Neural cell (in vitro differentiated cells): Measurements from ENCODE around the gene CIT. TPM values are rescaled to one million over a fixed set of nuclear protein-coding genes. Genes with fewer than 3 reads are reported as not detected.

Experiments
- H2AFZ ChIP-seq: fragments of 200-600, 300-800 bp; sonication (generic), shearing (Covaris generic); 2 replicates; pipeline ENCODE4 v1.6.0; 2014; ENCODE audit warnings: low read depth, mild to moderate bottlenecking, antibody characterized with exemption, low read length, moderate library complexity
- H3F3A ChIP-seq: fragments of 200-600 bp; shearing (Covaris generic); 2 replicates; pipeline ENCODE4 v1.6.1; 2016; ENCODE audit warnings: mild to moderate bottlenecking, moderate library complexity, mixed read lengths, antibody characterized with exemption, low read length; ENCODE audit not compliant: insufficient read depth, poor library complexity, severe bottlenecking
- H3K27ac ChIP-seq: fragments of 200-600, 300-800 bp; sonication (generic), shearing (Covaris generic); 2 replicates; pipeline ENCODE4 v1.5.1; 2014; ENCODE audit warnings: mild to moderate bottlenecking, low read length, moderate library complexity
- H3K27me3 ChIP-seq: fragments of 300-800, 200-600 bp; sonication (generic), shearing (Covaris generic); 2 replicates; pipeline ENCODE4 v1.6.0; 2014; ENCODE audit warnings: mild to moderate bottlenecking, low read depth, low read length, moderate library complexity; ENCODE audit not compliant: insufficient read depth
- H3K36me3 ChIP-seq: fragments of 300-800, 200-600 bp; sonication (generic), shearing (Covaris generic); 2 replicates; pipeline ENCODE4 v1.5.1; 2014; ENCODE audit warnings: mild to moderate bottlenecking, antibody characterized with exemption, low read length, moderate library complexity; ENCODE audit not compliant: insufficient read depth
- H3K4me2 ChIP-seq: fragments of 300-800, 200-600 bp; sonication (generic), shearing (Covaris generic); 2 replicates; pipeline ENCODE4 v1.6.0; 2014; ENCODE audit warnings: mild to moderate bottlenecking, low read length
- H3K4me3 ChIP-seq: fragments of 300-800, 200-600 bp; sonication (generic), shearing (Covaris generic); 2 replicates; pipeline ENCODE4 v1.5.1; 2014; ENCODE audit warnings: mild to moderate bottlenecking, low read length, moderate library complexity
- H3K79me2 ChIP-seq: fragments of 200-600 bp; shearing (Covaris generic); replicated peaks from 2 replicates; pipeline ENCODE4 v1.6.0; 2014; ENCODE audit warnings: mild to moderate bottlenecking, low read length, moderate library complexity; ENCODE audit not compliant: insufficient read depth
- H3K9ac ChIP-seq: fragments of 300-800, 200-600 bp; sonication (generic), shearing (Covaris generic); 2 replicates; pipeline ENCODE4 v1.6.1; 2016; ENCODE audit warnings: mild to moderate bottlenecking, low read length, mixed read lengths
- H3K9me2 ChIP-seq: fragments of 200-600 bp; shearing (Covaris generic); 2 replicates; pipeline ENCODE4 v1.6.1; 2016; ENCODE audit warnings: mild to moderate bottlenecking, low read length, mixed read lengths; ENCODE audit not compliant: insufficient read depth
- H3K9me3 ChIP-seq: fragments of 200-600, 300-800 bp; sonication (generic), shearing (Covaris generic); 2 replicates; pipeline ENCODE4 v1.6.1; 2016; ENCODE audit warnings: mild to moderate bottlenecking, mixed run types, low read length, moderate library complexity, mixed read lengths
- H4K20me1 ChIP-seq: fragments of 200-600 bp; shearing (Covaris generic); 2 replicates; pipeline ENCODE4 v1.6.1; 2016; ENCODE audit warnings: mild to moderate bottlenecking, mixed run types; ENCODE audit not compliant: insufficient read depth
- EP300 ChIP-seq: fragments of 450-650 bp; conservative IDR thresholded peaks from 2 replicates; pipeline ENCODE4 v1.6.1; 2014; ENCODE audit warnings: antibody characterized with exemption, mild to moderate bottlenecking, moderate library complexity; ENCODE audit not compliant: poor library complexity, severe bottlenecking
- EZH2 ChIP-seq: fragments of 200-600, 300-800 bp; shearing (Covaris generic), sonication (generic); IDR thresholded peaks from 2 replicates; pipeline ENCODE4 v1.6.1; 2014; ENCODE audit warnings: antibody characterized with exemption, low read length, borderline replicate concordance, mild to moderate bottlenecking; ENCODE audit not compliant: insufficient read depth, poor library complexity, severe bottlenecking
- RAD21 ChIP-seq: fragments of 450-650 bp; conservative IDR thresholded peaks from 2 replicates; pipeline ENCODE4 v1.6.1; 2014; ENCODE audit warnings: antibody characterized with exemption, mild to moderate bottlenecking, moderate library complexity
- REST ChIP-seq: IDR thresholded peaks from 2 replicates; pipeline ENCODE4 v1.6.1; 2012; ENCODE audit warnings: borderline replicate concordance
- SMC3 ChIP-seq: fragments of 450-650 bp; conservative IDR thresholded peaks from 2 replicates; pipeline ENCODE4 v1.6.1; 2014; ENCODE audit warnings: antibody characterized with exemption, mild to moderate bottlenecking, moderate library complexity; ENCODE audit not compliant: poor library complexity
- TAF1 ChIP-seq: IDR thresholded peaks from 2 replicates; pipeline ENCODE4 v1.6.1; 2012; ENCODE audit warnings: low read depth
- polyA plus RNA-seq: library from polyadenylated mRNA; depleted of rRNA; stranded (reverse); fragments of >200 nt; gene quantifications from 2 replicates; pipeline ENCODE4 v1.2.3, GENCODE V29; 2014
- TF ChIP-seq, protein P1 (sequence below): fragments of 450-650 bp; IDR thresholded peaks from 2 replicates; pipeline ENCODE4 v1.5.1; 2014; ENCODE audit warnings: antibody characterized with exemption, mild to moderate bottlenecking, moderate library complexity; ENCODE audit not compliant: poor library complexity, severe bottlenecking

CIT gene
- polyA plus RNA-seq, 1 donor from 2014 or later = 3.3 TPM

GRCh38 chr12:119645535-119646059 lies 231.5 kb downstream of the CIT start:
- Histone ChIP-seq H3F3A (no peaks in the 10 kb centered on the region), H3K4me2 (no peak overlapping the region), H3K9ac (no peak overlapping the region), H4K20me1 (no peaks in the 10 kb centered on the region), H3K27ac (no peak overlapping the region), H3K36me3 (no peaks in the 10 kb centered on the region), H2AFZ (no peak overlapping the region), H3K27me3 (no peaks in the 10 kb centered on the region), H3K4me3 (no peak overlapping the region), H3K9me2 (no peaks in the 10 kb centered on the region), H3K79me2 (no peaks in the 10 kb centered on the region), H3K9me3 (no peaks in the 10 kb centered on the region)
- no peak for TF ChIP-seq EZH2
- TF ChIP-seq TAF1 = no peak
- TF ChIP-seq REST = no peak
- no peak for TF ChIP-seq SMC3

- H3K9ac ChIP-seq = no peak overlapping the region
- H3K27ac ChIP-seq = no peak overlapping the region
- no peaks in the 10 kb centered on the region for H3K36me3 ChIP-seq
- H4K20me1 ChIP-seq = no peaks in the 10 kb centered on the region
- no peaks in the 10 kb centered on the region for H3K9me3 ChIP-seq
- no peak overlapping the region for H3K4me3 ChIP-seq
- no peaks in the 10 kb centered on the region for H3K79me2 ChIP-seq
- no peaks in the 10 kb centered on the region for H3K27me3 ChIP-seq
- H3F3A ChIP-seq = no peaks in the 10 kb centered on the region
- H2AFZ ChIP-seq = no peak overlapping the region
- TF ChIP-seq RAD21 = no peak
- TF ChIP-seq, protein P1, sequence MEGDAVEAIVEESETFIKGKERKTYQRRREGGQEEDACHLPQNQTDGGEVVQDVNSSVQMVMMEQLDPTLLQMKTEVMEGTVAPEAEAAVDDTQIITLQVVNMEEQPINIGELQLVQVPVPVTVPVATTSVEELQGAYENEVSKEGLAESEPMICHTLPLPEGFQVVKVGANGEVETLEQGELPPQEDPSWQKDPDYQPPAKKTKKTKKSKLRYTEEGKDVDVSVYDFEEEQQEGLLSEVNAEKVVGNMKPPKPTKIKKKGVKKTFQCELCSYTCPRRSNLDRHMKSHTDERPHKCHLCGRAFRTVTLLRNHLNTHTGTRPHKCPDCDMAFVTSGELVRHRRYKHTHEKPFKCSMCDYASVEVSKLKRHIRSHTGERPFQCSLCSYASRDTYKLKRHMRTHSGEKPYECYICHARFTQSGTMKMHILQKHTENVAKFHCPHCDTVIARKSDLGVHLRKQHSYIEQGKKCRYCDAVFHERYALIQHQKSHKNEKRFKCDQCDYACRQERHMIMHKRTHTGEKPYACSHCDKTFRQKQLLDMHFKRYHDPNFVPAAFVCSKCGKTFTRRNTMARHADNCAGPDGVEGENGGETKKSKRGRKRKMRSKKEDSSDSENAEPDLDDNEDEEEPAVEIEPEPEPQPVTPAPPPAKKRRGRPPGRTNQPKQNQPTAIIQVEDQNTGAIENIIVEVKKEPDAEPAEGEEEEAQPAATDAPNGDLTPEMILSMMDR = no peak
- H3K4me2 ChIP-seq = no peak overlapping the region
- H3K9me2 ChIP-seq = no peaks in the 10 kb centered on the region
Measured at GRCh38 chr12:119644930-119645329, 232.2 kb downstream of the CIT start.

DNA sequence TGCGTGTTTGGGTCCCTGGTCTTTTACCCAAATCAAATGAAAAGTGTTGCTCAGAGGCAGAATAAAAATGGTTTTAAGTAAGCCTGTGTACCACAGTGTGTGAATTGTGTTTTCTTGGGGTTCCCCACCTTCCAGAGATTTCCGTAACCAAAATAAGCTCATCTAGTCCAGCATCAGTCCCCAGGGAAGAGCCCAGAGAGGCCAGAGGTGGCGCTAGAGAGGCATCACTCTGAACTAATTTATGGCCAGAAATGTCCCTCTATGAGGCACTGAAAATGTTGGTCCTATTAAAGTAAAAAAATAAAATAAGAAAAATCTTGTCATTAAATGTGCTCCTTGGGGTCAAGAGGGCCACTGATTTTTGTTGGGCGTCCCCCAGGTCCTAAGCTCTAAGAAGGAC lies 234.1 kb downstream of the CIT start:
- Histone ChIP-seq H3K9ac (no peak overlapping the region), H3K27ac (no peak overlapping the region), H3K4me2 (no peak overlapping the region), H3K4me3 (no peak overlapping the region), H2AFZ (no peak overlapping the region), H3K27me3 (no peaks in the 10 kb centered on the region), H3K36me3 (no peaks in the 10 kb centered on the region), H4K20me1 (no peaks in the 10 kb centered on the region), H3K9me2 (no peaks in the 10 kb centered on the region), H3F3A (no peaks in the 10 kb centered on the region), H3K9me3 (no peaks in the 10 kb centered on the region), H3K79me2 (no peaks in the 10 kb centered on the region)
- TF ChIP-seq EP300 (no peak), TAF1 (no peak), EZH2 (no peak), SMC3 (no peak)

Other genes starting within 250 kb of the CIT start
- gene PRKAB1, start 209.2 kb downstream of the CIT start, polyA plus RNA-seq = 36.8 and 38.0 TPM in 2 replicates
- gene BICDL1, start 111.9 kb upstream of the CIT start, polyA plus RNA-seq = 136 and 198 TPM in 2 replicates
- gene RAB35, start 239.4 kb upstream of the CIT start, polyA plus RNA-seq = 60.2 and 65.2 TPM in 2 replicates